Prostate gland (tissue), 2 donors: Measurements from ENCODE around the gene PAPSS2. TPM values are rescaled to one million over a fixed set of nuclear protein-coding genes. Genes with fewer than 3 reads are reported as not detected.

ENCODE experiments used
- DNase-seq: peaks from one replicate; pipeline ENCODE4 v3.0.0-alpha.2; 2019; ENCODE audit warnings: low spot score
- H3K27ac ChIP-seq, 2 donors: fragments of 200-600 bp; sonication (generic); 2 replicates each; pipeline ENCODE4 v1.5.1; 2017 to 2019
- H3K27me3 ChIP-seq: fragments of 200-600 bp; sonication (generic); replicated peaks from 2 replicates; pipeline ENCODE4 v1.5.1; 2019; ENCODE audit not compliant: insufficient read depth
- H3K36me3 ChIP-seq, 2 donors: fragments of 200-600 bp; sonication (generic); 1 replicate in 1 of 2; 2 replicates in 1 of 2; pipeline versions ENCODE4 v1.5.1 to v1.8.1; 2017 to 2019
- H3K4me1 ChIP-seq: fragments of 200-600 bp; sonication (generic); replicated peaks from 2 replicates; pipeline ENCODE4 v1.5.1; 2019
- H3K4me3 ChIP-seq, 2 donors: fragments of 200-600 bp; sonication (generic); 2 replicates each; pipeline ENCODE4 v1.5.1; 2017 to 2019
- H3K9me3 ChIP-seq: fragments of 200-600 bp; sonication (generic); 2 replicates; pipeline ENCODE4 v1.5.1; 2017
- CTCF ChIP-seq, 4 experiments: fragments of 200-600 bp in 2 of 4; fragments of 450-650 bp in 2 of 4; sonication (generic) in 2 of 4; IDR thresholded peaks; 1 replicate in 3 of 4; 2 replicates in 1 of 4; pipeline ENCODE4 v1.5.1; 2016 to 2019; ENCODE audit warnings: antibody characterized with exemption in 4 of 4, mild to moderate bottlenecking in 2 of 4, moderate library complexity in 2 of 4
- POLR2A ChIP-seq: fragments of 450-650 bp; IDR thresholded peaks from one replicate; pipeline ENCODE4 v1.6.1; 2016; ENCODE audit warnings: antibody characterized with exemption, mild to moderate bottlenecking
- POLR2AphosphoS5 ChIP-seq: sonication (generic); formaldehyde crosslinking; IDR thresholded peaks from one replicate; pipeline ENCODE4 v1.6.1; 2017; ENCODE audit warnings: antibody characterized with exemption
- WGBS: methylation state at CpG from one replicate; pipeline ENCODE4 v1.1.5; 2018; 5-methylcytosine and 5-hydroxymethylcytosine counted together
- intact Hi-C: fragments of 100-400 bp; cut with DNase I; formaldehyde crosslinking; loops from one replicate; pipeline ENCODE4 v1.14.2; 2022
- total RNA-seq, 2 donors: library from RNA; depleted of rRNA; stranded (reverse); fragments of >200 nt; gene quantifications; one replicate each; pipeline ENCODE4 v1.1.0, GENCODE V29; 2016

The PAPSS2 gene
- total RNA-seq, 2 donors from 2014 or later: 5.5 to 9.0 TPM

DNA sequence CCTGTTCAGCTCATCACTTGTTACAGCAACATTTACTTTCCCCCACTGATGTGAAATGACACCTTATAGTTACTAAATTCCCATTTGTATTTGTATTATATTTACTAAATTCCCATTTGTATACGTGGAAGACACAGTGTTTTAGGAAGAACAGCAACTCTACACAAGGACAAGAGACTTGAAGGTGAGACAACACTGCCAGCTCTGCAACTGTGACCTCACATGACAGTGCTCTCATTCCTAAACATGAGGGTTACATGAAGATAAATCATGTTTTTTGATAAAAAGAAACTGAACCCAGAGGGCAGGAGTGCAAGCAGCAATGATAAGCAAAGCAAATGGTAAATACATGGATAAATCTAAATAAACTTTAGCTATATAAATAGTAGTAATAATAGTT, 98.0 kb downstream of the PAPSS2 start:
- no peak overlapping the region for H3K27ac ChIP-seq
- no peaks in the 10 kb centered on the region for H3K4me1 ChIP-seq
- TF ChIP-seq POLR2AphosphoS5: no peak
- no peak for TF ChIP-seq CTCF (IDR thresholded peaks at IDR 0.05)
- no peak for TF ChIP-seq POLR2A
- no peaks in the 10 kb centered on the region for H3K36me3 ChIP-seq
- no peak overlapping the region for H3K4me3 ChIP-seq
- H3K27me3 ChIP-seq: no peaks in the 10 kb centered on the region
- intact Hi-C loops: no loop called here
- DNase-seq: no peak
- WGBS: 88% methylated on average over 1 of the region's 1 CpG
- H3K9me3 ChIP-seq: no peaks in the 10 kb centered on the region

- intact Hi-C loops: no loop called here
- TF ChIP-seq CTCF (IDR thresholded peaks at IDR 0.05): no peak
- no peak for TF ChIP-seq POLR2A
- no peak for TF ChIP-seq POLR2AphosphoS5
- no peak overlapping the region for H3K27ac ChIP-seq
- no peak for DNase-seq
- H3K27me3 ChIP-seq: no peaks in the 10 kb centered on the region
- no peaks in the 10 kb centered on the region for H3K9me3 ChIP-seq
- no peak overlapping the region for H3K4me3 ChIP-seq
- H3K4me1 ChIP-seq: no peaks in the 10 kb centered on the region
- H3K36me3 ChIP-seq: no peaks in the 10 kb centered on the region
Observed at GRCh38 chr10:87759551-87759950, 99.9 kb downstream of the PAPSS2 start.

- TF ChIP-seq POLR2A: no peak
- TF ChIP-seq CTCF (IDR thresholded peaks at IDR 0.05): no peak
- TF ChIP-seq POLR2AphosphoS5: no peak
- Histone ChIP-seq H3K4me1 (no peaks in the 10 kb centered on the region), H3K27me3 (no peaks in the 10 kb centered on the region), H3K36me3 (no peaks in the 10 kb centered on the region), H3K9me3 (no peaks in the 10 kb centered on the region), H3K4me3 (no peak overlapping the region), H3K27ac (no peak overlapping the region)
- intact Hi-C loops: no loop called here
- no peak for DNase-seq
- 78% methylated on average over 6 of the region's 6 CpGs for WGBS
Observed at GRCh38 chr10:87760195-87760905, 100.7 kb downstream of the PAPSS2 start.

GRCh38 chr10:87761153-87761552, 101.5 kb downstream of the PAPSS2 start:
- TF ChIP-seq POLR2A (no peak), POLR2AphosphoS5 (no peak), CTCF (IDR thresholded peaks at IDR 0.05) (no peak)
- Histone ChIP-seq H3K9me3 (no peaks in the 10 kb centered on the region), H3K4me3 (no peak overlapping the region), H3K36me3 (no peaks in the 10 kb centered on the region), H3K27me3 (no peaks in the 10 kb centered on the region), H3K27ac (no peak overlapping the region), H3K4me1 (no peaks in the 10 kb centered on the region)
- intact Hi-C loops: no loop called here
- WGBS: 93% methylated on average over 4 of the region's 4 CpGs
- no peak for DNase-seq

- Histone ChIP-seq H3K27me3 (no peaks in the 10 kb centered on the region), H3K27ac (no peak overlapping the region), H3K9me3 (no peaks in the 10 kb centered on the region), H3K4me1 (no peaks in the 10 kb centered on the region), H3K36me3 (no peaks in the 10 kb centered on the region), H3K4me3 (no peak overlapping the region)
- DNase-seq: no peak
- intact Hi-C loops: no loop called here
- WGBS: 62% methylated on average over 2 of the region's 2 CpGs
- TF ChIP-seq POLR2A: no peak
- TF ChIP-seq POLR2AphosphoS5: no peak
- no peak for TF ChIP-seq CTCF (IDR thresholded peaks at IDR 0.05)
Observed at GRCh38 chr10:87761892-87762291, 102.2 kb downstream of the PAPSS2 start.
